Measurements from ENCODE around the gene CD79A. TPM values are rescaled to one million over a fixed set of nuclear protein-coding genes. Genes with fewer than 3 reads are reported as not detected.

CD79A gene
- total RNA-seq, 3 donors from 2014 or later, result 0.80 to 2.9 (median 1.8) TPM

DNA sequence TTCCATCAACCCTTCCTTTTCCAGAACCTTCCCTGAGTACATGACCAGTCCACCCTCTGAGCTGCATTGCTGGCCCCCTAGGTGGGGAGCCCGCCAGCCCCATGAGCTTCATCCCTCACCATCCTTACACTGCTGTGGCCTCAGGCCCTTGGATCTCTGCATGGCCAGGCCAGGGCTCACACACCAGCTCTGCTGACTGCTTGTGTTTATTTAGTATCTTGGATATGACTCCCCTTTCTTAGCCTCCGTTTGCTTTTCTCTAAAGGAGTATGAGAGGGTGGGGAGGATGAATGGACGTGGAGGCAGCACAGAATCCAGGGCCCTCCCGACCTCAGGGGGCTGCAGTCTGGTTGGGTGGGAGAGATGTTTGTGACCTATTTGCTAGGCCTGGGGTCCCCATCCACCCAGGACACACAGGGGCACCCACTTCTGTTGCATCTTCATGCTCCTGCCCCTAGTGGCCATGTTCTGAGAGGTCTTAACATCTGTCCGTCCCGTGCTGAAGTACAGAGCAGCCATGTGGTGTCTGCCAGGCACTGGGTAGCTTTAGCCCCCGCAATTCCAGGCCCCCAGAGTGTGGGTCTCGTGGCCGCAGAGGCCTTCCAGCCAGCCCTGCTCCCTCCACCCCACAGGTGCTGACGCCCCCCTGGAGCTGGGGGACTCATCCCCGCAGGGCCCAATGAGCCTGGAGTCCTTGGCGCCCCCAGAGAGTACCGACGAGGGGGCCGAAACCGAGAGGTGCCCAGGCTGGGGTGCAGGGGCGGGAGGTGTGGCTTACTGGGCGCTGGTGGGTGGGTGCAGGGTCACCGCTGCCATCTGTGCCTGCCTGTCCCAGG lies 18.9 kb downstream of the CD79A start:
- H3K36me3 ChIP-seq, result no peaks in the 10 kb centered on the region
- H3K27me3 ChIP-seq, result no peaks in the 10 kb centered on the region
- H3K4me3 ChIP-seq, result no peak overlapping the region
- intact Hi-C loops (cut with DNase I; ENCODE audit: low total_unique reads), result no loop called here
- no peaks in the 10 kb centered on the region for H3K4me1 ChIP-seq
- TF ChIP-seq POLR2A (IDR thresholded peaks at IDR 0.05), result no peak
- TF ChIP-seq POLR2AphosphoS5 (IDR thresholded peaks at IDR 0.05), result no peak
- TF ChIP-seq, protein P1, sequence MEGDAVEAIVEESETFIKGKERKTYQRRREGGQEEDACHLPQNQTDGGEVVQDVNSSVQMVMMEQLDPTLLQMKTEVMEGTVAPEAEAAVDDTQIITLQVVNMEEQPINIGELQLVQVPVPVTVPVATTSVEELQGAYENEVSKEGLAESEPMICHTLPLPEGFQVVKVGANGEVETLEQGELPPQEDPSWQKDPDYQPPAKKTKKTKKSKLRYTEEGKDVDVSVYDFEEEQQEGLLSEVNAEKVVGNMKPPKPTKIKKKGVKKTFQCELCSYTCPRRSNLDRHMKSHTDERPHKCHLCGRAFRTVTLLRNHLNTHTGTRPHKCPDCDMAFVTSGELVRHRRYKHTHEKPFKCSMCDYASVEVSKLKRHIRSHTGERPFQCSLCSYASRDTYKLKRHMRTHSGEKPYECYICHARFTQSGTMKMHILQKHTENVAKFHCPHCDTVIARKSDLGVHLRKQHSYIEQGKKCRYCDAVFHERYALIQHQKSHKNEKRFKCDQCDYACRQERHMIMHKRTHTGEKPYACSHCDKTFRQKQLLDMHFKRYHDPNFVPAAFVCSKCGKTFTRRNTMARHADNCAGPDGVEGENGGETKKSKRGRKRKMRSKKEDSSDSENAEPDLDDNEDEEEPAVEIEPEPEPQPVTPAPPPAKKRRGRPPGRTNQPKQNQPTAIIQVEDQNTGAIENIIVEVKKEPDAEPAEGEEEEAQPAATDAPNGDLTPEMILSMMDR (IDR thresholded peaks at IDR 0.05), result no peak
- no peak for DNase-seq (ENCODE audit: low spot score in 2 of 2)
- no peaks in the 10 kb centered on the region for H3K9me3 ChIP-seq
- H3K27ac ChIP-seq, result no peak overlapping the region

DNA sequence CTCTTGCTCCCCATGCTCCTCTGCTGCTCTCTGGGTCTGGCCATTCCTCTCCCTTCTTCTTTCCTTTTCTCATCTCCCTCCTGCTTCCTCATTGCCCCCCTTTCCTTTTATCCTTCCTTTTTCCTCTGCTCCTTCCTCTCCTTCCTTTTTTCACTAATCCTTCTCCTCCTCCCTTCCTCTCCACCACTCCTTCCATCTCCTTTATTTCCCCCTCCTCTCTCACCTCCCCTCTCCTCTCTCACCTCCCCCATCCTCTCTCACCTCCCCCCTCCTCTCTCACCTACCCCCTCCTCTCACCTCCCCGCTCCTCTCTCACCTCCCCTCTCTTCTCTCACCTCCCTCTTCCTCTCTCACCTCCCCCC lies 19.5 kb downstream of the CD79A start:
- peaks cover 2% of the 10 kb centered on the region for H3K36me3 ChIP-seq

DNA sequence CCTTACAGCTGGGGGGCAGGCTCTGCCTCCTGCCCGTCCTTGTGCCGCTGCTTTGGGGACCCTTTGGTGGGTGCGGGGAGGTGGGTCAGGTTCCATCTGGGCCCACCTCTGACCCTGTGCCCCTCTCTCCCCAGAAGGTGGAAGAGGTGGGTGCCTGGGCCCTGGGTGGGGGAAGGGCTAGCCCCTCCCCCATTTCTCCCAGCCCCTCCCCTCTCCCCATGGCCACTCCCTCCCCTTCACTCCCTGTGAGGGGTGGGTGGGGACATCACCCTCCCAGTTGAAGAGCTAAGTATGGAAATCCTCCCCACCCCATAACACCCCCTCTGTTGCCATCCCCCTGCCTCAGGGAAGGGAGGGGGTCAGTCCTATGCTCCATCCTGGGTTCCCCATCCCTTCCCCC lies 20.1 kb downstream of the CD79A start:
- no peak for DNase-seq (ENCODE audit: low spot score in 2 of 2)
- H3K4me3 ChIP-seq, result no peak overlapping the region
- no peaks in the 10 kb centered on the region for H3K4me1 ChIP-seq
- H3K36me3 ChIP-seq, result peaks cover 6% of the 10 kb centered on the region
- H3K27me3 ChIP-seq, result no peaks in the 10 kb centered on the region
- H3K9me3 ChIP-seq, result no peaks in the 10 kb centered on the region
- intact Hi-C loops (cut with DNase I; ENCODE audit: low total_unique reads), result no loop called here
- TF ChIP-seq POLR2A (IDR thresholded peaks at IDR 0.05) (no peak), POLR2AphosphoS5 (IDR thresholded peaks at IDR 0.05) (no peak)
- TF ChIP-seq, protein P1 (IDR thresholded peaks at IDR 0.05), result no peak
- no peak overlapping the region for H3K27ac ChIP-seq

More for the DNA sequence above, 19.5 kb downstream of the CD79A start:
- Histone ChIP-seq H3K4me1 (no peaks in the 10 kb centered on the region), H3K4me3 (no peak overlapping the region), H3K9me3 (no peaks in the 10 kb centered on the region), H3K27ac (no peak overlapping the region), H3K27me3 (no peaks in the 10 kb centered on the region)
- no peak for DNase-seq (ENCODE audit: low spot score in 2 of 2)
- intact Hi-C loops (cut with DNase I; ENCODE audit: low total_unique reads), result no loop called here
- TF ChIP-seq POLR2A (IDR thresholded peaks at IDR 0.05), result no peak
- TF ChIP-seq, protein P1 (IDR thresholded peaks at IDR 0.05), result no peak
- TF ChIP-seq POLR2AphosphoS5 (IDR thresholded peaks at IDR 0.05), result no peak

DNA sequence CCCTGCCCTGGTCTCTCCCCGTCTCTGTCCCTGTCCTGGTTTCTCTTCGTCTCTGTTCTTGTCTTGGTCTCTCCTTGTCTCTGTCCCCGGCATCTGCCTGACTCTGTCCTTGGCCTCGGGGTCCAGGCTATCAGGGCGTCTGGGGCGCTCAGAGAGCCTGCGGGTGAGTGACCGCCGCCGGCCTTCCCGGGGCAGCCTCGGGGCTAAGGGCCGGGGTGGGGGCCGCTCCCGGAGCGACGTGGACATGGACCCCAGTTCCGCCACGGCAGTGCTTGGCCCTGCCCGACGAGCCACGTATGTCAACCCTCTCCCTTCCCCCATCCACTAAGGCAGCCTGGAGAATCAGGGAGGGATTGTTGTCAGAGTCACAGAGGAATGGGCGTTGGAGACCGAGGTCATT lies 20.7 kb downstream of the CD79A start:
- no peaks in the 10 kb centered on the region for H3K9me3 ChIP-seq
- no peak overlapping the region for H3K4me3 ChIP-seq
- TF ChIP-seq POLR2AphosphoS5 (IDR thresholded peaks at IDR 0.05) (no peak), POLR2A (IDR thresholded peaks at IDR 0.05) (no peak)
- TF ChIP-seq, protein P1 (IDR thresholded peaks at IDR 0.05), result no peak
- intact Hi-C loops (cut with DNase I; ENCODE audit: low total_unique reads), result no loop called here
- no peak for DNase-seq (ENCODE audit: low spot score in 2 of 2)
- H3K4me1 ChIP-seq, result no peaks in the 10 kb centered on the region
- H3K27me3 ChIP-seq, result no peaks in the 10 kb centered on the region
- H3K36me3 ChIP-seq, result peaks cover 12% of the 10 kb centered on the region
- no peak overlapping the region for H3K27ac ChIP-seq

DNA sequence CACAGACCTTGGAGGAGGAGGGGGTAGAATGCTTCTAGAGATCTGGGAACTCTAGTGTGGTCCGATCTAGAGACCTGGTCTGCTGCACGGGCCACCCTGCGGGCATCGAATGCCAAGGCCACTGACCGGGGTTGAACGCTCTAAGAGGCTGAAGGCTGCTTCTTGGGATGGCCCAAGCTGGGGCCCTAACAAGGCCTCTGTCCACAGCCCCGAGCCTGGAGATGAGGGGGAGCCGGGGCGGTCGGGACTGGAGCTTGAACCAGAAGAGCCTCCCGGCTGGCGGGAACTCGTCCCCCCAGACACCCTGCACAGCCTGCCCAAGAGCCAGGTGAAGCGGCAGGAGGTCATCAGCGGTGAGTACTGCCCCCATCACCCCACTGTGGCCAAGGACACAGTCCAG lies 21.2 kb downstream of the CD79A start:
- DNase-seq (ENCODE audit: low spot score in 2 of 2), result no peak
- TF ChIP-seq POLR2A (IDR thresholded peaks at IDR 0.05) (no peak), POLR2AphosphoS5 (IDR thresholded peaks at IDR 0.05) (no peak)
- TF ChIP-seq, protein P1 (IDR thresholded peaks at IDR 0.05), result no peak
- Histone ChIP-seq H3K27ac (no peak overlapping the region), H3K4me1 (no peaks in the 10 kb centered on the region), H3K4me3 (no peak overlapping the region), H3K9me3 (no peaks in the 10 kb centered on the region), H3K36me3 (peaks cover 16% of the 10 kb centered on the region), H3K27me3 (no peaks in the 10 kb centered on the region)
- intact Hi-C loops (cut with DNase I; ENCODE audit: low total_unique reads), result no loop called here

Measured in breast epithelium (tissue), 4 donors.